ENCODE measurements around the gene CDH12. TPM values are rescaled to one million over a fixed set of nuclear protein-coding genes. Genes with fewer than 3 reads are reported as not detected.

Gene CDH12
- total and polyA plus RNA-seq, 4 donors: 0.02 to 3.7 (median 0.31) TPM; not detected in 1

DNA sequence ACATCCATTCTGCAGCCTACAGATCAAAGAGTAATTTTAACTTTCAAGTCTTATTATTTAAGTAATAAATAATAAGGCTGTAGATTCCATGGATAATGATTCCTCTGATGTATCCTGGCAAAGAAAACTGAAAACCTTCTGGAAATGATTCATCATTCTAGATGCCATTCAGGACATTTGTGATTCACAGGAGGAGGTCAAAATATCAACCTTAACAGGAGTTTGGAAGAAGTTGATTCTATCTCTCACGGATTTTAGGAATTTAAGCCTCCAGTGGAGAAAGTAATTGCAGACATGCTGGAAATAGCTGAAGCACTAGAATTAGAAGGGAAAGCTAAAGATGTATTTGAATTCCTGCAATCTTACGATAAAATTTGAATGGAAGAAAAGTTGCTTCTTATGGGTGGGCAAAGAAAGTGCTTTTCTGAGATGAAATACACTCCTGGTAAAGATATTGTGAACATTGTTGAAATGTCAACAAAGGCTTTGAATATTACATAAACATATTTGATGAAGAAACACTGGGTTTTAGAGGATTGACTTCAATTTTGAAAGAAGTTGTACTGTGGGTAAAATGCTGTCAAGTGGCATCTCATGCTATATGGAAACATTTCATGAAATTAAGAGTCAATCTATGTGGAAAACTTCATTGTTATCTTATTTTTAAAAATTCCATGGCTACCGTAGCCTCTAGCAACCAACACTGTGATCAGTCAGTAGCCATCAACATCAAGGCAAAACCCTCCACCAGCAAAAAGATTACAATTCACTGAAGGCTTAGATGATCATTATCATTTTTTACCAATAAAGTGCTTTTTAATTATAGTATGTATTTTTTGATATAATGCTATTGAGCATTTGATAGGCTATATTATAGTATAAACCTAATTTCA, 1141.0 kb downstream of the CDH12 start:
- no peak overlapping the region for H3K4me3 ChIP-seq
- no peak for ATAC-seq (ENCODE audit: insufficient read depth, low FRiP score)
- H3K9ac ChIP-seq (ENCODE audit: insufficient read depth in 1 of 2, low read length in 2 of 2): no peak overlapping the region
- H3K27me3 ChIP-seq (ENCODE audit: control insufficient read depth in 3 of 3, insufficient read depth in 3 of 3, low read length in 2 of 3): no peaks in the 10 kb centered on the region
- H3K36me3 ChIP-seq (ENCODE audit: control insufficient read depth in 4 of 4, insufficient read depth in 4 of 4, low read length in 4 of 4): no peaks in the 10 kb centered on the region
- H3K9me3 ChIP-seq (ENCODE audit: control insufficient read depth in 4 of 4, insufficient read depth in 3 of 4, low read length in 3 of 4): peaks cover 0 to 4% (median 0%) of the 10 kb centered on the region in 4 donors
- 65 to 77% methylated on average over 3 of the region's 3 CpGs for WGBS, 2 donors
- no peaks in the 10 kb centered on the region for H3K4me1 ChIP-seq (ENCODE audit: control insufficient read depth in 5 of 5, insufficient read depth in 5 of 5, low read length in 5 of 5)
- TF ChIP-seq, protein P1, sequence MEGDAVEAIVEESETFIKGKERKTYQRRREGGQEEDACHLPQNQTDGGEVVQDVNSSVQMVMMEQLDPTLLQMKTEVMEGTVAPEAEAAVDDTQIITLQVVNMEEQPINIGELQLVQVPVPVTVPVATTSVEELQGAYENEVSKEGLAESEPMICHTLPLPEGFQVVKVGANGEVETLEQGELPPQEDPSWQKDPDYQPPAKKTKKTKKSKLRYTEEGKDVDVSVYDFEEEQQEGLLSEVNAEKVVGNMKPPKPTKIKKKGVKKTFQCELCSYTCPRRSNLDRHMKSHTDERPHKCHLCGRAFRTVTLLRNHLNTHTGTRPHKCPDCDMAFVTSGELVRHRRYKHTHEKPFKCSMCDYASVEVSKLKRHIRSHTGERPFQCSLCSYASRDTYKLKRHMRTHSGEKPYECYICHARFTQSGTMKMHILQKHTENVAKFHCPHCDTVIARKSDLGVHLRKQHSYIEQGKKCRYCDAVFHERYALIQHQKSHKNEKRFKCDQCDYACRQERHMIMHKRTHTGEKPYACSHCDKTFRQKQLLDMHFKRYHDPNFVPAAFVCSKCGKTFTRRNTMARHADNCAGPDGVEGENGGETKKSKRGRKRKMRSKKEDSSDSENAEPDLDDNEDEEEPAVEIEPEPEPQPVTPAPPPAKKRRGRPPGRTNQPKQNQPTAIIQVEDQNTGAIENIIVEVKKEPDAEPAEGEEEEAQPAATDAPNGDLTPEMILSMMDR (IDR thresholded peaks at IDR 0.05; ENCODE audit: control extremely low read depth, extremely low read depth): no peak
- peak in 2 of 3 donors; percentile 53 to 61 for DNase-seq
- H3K27ac ChIP-seq (ENCODE audit: low read depth in 1 of 2, low read length in 1 of 2): no peak overlapping the region

DNA sequence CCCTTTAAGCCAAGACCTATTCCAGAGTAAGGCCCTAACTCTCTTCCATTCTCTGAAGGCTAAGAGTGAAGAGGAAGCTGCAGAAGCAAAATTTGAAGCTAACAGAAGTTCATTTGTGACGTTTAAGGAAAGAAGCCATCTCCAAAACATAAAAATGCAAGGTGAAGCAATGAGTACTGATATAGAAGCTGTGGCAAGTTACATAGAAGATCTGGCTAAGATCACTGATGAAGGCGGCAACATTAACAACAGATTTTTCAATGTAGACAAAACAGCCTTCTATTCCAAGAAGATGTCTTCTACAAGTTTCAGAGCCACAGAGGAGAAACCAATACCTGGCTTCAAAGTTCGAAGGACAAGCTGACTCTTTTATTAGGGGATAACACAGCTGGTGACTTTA, 1143.4 kb downstream of the CDH12 start:
- TF ChIP-seq, protein P1 (IDR thresholded peaks at IDR 0.05; ENCODE audit: control extremely low read depth, extremely low read depth): no peak
- Histone ChIP-seq H3K27me3 (ENCODE audit: control insufficient read depth in 3 of 3, insufficient read depth in 3 of 3, low read length in 2 of 3) (no peaks in the 10 kb centered on the region), H3K4me3 (no peak overlapping the region), H3K36me3 (ENCODE audit: control insufficient read depth in 4 of 4, insufficient read depth in 4 of 4, low read length in 4 of 4) (no peaks in the 10 kb centered on the region), H3K27ac (ENCODE audit: low read depth in 1 of 2, low read length in 1 of 2) (no peak overlapping the region), H3K9ac (ENCODE audit: insufficient read depth in 1 of 2, low read length in 2 of 2) (no peak overlapping the region), H3K4me1 (ENCODE audit: control insufficient read depth in 5 of 5, insufficient read depth in 5 of 5, low read length in 5 of 5) (no peaks in the 10 kb centered on the region), H3K9me3 (ENCODE audit: control insufficient read depth in 4 of 4, insufficient read depth in 3 of 4, low read length in 3 of 4) (no peaks in the 10 kb centered on the region)
- 90 to 91% methylated on average over 3 of the region's 3 CpGs for WGBS, 2 donors
- ATAC-seq (ENCODE audit: insufficient read depth, low FRiP score) (no peak), DNase-seq (peak in 2 of 3 donors; percentile 26 to 27)

- TF ChIP-seq, protein P1 (IDR thresholded peaks at IDR 0.05; ENCODE audit: control extremely low read depth, extremely low read depth): no peak
- no peak overlapping the region for H3K4me3 ChIP-seq
- 77 to 79% methylated on average over 2 of the region's 2 CpGs for WGBS, 2 donors
- no peaks in the 10 kb centered on the region for H3K36me3 ChIP-seq (ENCODE audit: control insufficient read depth in 4 of 4, insufficient read depth in 4 of 4, low read length in 4 of 4)
- no peak overlapping the region for H3K27ac ChIP-seq (ENCODE audit: low read depth in 1 of 2, low read length in 1 of 2)
- H3K27me3 ChIP-seq (ENCODE audit: control insufficient read depth in 3 of 3, insufficient read depth in 3 of 3, low read length in 2 of 3): no peaks in the 10 kb centered on the region
- H3K4me1 ChIP-seq (ENCODE audit: control insufficient read depth in 5 of 5, insufficient read depth in 5 of 5, low read length in 5 of 5): no peaks in the 10 kb centered on the region
- DNase-seq (no peak), ATAC-seq (ENCODE audit: insufficient read depth, low FRiP score) (no peak)
- no peak overlapping the region for H3K9ac ChIP-seq (ENCODE audit: insufficient read depth in 1 of 2, low read length in 2 of 2)
- no peaks in the 10 kb centered on the region for H3K9me3 ChIP-seq (ENCODE audit: control insufficient read depth in 4 of 4, insufficient read depth in 3 of 4, low read length in 3 of 4)
These were observed 1148.0 kb downstream of the CDH12 start for GRCh38 chr5:21704974-21705668.

Data from lung (tissue), 12 donors.